KG1 (cell line): Measurements from ENCODE around the gene SDK1.

Source experiments
- DNase-seq: peaks from one replicate; lab custom pipeline; 2025; lab: John Stamatoyannopoulos, UW

SDK1 gene

DNA sequence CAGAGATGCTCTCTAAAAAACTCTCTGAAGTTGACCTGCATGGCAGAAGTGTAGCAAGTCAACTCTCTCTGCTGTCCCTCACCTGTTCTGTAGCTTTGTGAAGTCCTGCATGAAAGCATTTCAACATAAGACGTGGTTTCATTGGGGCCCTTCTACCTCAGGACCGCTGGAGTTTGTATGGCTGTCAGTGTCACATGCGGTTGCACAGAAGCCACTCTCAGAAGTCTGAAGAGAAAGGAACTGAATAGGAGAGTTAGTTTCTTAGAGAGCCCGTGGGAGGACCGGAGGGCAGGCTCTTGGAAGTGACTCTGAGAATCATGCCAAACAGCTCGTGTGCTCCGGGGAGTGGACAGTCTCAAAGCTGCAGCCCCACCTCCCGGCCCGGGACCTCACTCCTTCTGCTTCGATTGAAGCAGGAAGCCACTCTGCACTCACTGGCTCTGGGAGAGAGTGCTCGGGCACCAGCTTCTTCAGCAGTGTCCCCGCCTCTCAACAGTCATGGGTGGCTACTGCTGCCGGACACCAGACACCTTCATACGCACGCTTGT lies 486.7 kb downstream of the SDK1 start:
- DNase-seq = no peak

DNA sequence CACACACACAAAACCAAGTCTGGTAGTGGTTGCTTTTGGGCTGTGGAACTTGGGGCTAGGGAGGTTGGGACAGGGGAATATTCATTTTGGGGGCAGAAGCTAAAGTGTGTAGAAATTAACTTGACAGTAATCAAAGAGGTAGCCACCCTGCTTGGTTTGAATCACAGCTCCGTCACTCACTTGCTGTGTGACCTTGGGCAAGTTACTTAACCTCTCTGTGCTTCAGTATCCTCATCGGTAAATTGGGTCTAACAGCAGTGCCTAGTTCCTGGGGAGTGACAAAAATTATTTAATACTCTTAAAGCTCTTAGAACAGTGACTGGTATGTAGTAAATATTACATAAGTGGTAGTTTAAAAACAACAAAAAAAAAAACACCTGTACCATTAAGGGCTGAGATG lies 489.8 kb downstream of the SDK1 start:
- DNase-seq = no peak

DNA sequence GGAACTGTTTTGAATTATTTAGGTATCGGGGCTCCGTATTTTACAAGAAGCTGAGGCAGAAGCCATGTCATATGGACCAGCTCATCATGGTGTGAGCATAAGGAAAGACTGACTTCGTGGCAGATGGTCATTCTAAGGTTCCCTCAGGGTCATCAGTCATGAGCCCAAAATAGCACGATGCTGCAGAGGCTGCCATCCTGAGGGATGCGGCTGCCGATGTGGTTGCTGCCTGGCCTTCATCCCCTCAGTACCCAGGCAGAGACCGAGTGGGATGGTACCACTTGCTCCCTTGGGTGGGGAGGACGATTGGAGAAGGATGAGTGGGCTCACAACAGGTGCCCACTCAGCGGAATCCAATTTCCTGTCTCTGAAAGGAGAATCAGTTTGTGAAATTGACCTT lies 490.3 kb downstream of the SDK1 start:
- no peak for DNase-seq

DNA sequence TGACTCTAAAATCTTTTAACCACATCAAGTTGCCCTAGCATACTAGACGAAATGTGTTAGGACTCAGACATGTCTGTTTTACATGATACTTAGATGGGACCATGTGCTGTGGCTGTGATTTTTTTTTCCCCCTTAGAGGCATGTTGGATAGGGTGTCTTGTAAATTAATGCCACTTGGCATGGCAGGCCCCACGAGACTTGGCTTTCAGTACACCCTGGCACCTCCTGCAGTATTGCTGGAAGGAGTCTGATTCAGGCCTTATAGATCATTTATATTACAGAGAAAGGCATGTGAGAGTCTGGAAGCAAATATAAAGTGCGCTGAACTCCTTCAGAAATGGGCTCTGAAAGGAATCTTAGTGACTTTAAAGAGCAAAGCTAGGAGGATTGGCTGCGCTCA lies 494.1 kb downstream of the SDK1 start:
- DNase-seq = no peak

DNA sequence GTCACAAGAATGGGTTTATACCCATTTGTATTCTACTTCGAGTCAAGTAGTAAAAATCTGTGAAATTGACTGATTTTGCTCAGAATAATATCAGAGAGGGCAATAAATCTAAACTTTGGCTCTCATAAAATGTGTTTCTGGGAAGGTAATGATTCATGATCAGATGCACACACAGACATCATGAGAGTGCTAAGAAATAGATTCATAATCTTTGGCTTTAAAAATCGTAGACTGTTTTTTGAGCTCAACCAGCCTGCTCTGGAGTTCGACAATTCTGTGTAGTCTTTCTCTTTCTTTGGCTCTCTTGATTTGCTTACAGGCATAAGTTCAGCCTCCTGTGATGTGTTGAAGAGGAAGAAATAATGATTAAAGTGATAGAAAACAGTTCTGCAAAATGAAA lies 494.7 kb downstream of the SDK1 start:
- DNase-seq = no peak

DNA sequence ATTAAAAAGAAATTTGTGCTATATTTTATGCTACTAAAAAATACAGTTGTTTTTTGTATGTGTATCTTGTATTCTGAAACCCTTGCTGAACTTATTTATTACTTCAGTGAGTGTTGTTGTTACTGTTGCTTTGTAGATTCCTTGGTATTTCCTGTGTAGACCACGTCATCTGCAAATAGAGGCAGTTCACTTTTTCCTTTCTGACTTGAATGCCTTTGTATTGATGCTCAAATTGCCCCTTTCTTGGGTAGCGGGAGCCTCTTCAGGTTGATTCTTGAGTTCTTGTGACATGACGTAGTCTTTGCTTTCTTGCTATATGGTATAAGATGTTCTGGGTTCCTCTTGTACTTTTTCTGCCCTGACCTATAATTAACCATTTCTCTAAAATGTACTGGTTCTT lies 504.1 kb downstream of the SDK1 start:
- DNase-seq = no peak

DNA sequence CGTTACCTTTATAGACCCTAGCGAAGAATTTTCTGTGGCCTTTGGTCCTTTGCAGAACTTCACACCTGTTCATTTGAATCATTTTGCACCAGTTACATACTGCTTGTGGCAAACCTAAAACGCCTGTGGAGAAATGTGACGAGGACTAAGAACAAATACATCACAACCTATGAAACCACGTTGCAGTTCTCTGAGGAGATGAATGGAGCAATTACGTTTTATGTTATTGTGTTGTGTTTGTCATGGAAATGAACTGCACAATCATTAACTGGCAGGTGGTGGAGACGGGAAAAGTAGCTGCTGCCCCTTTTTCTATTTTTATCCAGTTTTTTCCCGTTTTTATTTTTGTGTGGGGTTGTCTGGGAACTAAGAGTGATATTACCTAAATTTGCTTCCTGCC lies 505.5 kb downstream of the SDK1 start:
- DNase-seq = no peak

DNA sequence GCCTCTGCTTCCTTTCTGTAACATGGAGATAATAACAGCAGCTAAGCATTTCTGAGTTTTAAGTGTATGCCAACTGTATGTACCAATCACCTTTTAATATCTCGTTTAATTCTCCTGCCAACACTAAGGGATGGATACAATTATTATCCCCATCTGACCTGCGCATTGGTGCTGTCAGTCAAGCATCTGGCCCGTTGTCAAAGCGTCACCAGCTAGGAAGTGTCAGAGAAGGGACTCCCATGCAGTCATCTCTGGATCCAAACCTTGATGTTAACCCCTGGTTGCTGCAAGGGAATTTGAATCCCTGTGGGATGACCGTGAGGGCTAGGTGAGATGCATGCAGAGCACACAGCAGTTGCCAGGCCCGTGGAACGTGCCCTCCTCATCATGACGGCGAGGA lies 506.8 kb downstream of the SDK1 start:
- DNase-seq = no peak

DNA sequence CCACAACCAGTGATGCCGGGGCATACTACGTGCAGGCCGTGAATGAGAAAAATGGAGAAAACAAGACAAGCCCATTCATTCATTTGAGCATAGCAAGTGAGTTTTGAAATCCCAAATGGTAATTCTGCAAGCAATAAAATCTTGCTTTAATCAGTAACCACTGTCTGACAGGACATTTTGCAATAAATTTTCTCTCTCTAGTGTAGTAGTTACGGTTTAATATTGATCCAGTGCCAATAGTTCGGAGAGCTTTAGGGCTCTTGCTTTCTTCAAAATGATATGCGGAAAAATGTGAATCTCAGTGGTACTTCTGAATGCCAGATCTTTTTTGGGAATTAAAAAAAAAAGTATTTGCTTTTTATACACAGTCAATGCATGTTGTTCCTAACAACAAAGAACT lies 520.4 kb downstream of the SDK1 start:
- no peak for DNase-seq

DNA sequence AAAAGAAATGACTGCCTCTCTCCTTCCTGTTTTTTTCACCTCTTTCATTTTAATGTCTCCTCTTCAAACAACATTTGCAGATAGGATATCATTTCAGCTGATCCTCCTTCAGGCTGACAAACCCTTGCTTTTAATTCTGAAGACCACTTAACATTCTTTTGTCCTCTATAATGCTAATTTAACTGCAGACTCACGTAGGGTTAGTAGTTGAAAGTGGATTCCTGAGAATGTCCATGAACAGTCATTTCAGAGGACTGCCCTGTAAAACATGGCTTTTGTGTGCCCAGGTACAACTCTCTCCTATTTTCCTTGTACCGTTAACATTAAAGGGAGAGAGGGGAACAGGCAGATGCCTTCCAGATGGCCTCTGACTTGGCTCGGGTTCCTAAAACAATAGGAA lies 524.4 kb downstream of the SDK1 start:
- DNase-seq = no peak

DNA sequence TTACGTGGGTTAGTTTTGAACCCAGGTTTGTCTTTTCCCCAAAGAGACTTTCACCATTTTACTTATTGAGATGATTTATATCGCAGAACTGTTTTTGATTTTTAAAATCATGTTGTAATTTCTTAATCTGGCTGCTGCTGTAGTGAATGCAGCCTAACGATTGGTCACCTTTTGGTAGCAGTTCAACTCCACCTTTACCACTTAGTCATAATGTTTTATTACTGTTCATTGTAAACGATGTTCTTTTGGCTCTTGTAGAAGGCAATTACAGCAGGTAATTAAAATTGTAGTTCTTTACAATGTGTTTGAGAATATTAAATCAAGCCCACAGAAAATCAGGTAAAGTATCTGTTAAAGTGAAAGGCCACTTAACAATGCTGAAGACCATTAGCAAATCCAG lies 531.1 kb downstream of the SDK1 start:
- no peak for DNase-seq

DNA sequence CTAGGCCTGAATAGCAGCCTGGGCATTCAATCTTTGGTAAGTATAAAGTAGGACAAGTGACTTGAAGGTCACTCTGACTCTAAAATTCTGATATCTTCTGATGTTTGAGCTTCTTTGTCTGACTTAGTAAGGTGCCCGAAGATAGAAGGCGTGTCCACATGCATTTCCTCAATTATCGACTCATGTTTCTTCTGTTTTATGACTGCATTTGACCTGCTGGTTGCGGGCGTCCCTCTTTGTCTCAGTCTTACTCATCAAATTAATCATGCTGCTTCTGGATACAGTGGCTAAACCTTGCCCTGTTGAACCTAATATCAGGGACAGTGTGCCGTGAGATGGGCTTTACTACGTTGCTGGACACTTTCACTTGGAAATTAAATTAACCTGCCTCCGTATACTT lies 534.1 kb downstream of the SDK1 start:
- DNase-seq = no peak

DNA sequence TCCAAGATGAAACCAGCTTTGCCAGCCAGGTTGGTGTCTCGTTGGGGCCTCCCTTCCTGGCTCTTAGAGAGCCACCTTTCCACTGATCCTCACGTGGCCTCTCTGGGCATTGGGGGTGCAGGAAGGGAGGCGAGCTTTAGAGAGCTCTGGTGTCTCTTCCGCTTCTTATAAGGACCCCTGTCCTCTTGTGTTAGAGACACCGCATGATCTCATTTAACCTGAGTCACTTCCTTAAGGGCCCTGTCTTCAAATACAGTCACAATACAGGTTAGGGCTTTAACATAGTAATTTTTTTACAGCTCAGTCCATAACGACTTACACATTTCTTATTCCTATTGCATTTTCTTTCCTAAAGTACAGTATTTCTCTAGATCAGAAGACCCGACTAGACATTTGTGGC lies 535.8 kb downstream of the SDK1 start:
- DNase-seq = no peak

DNA sequence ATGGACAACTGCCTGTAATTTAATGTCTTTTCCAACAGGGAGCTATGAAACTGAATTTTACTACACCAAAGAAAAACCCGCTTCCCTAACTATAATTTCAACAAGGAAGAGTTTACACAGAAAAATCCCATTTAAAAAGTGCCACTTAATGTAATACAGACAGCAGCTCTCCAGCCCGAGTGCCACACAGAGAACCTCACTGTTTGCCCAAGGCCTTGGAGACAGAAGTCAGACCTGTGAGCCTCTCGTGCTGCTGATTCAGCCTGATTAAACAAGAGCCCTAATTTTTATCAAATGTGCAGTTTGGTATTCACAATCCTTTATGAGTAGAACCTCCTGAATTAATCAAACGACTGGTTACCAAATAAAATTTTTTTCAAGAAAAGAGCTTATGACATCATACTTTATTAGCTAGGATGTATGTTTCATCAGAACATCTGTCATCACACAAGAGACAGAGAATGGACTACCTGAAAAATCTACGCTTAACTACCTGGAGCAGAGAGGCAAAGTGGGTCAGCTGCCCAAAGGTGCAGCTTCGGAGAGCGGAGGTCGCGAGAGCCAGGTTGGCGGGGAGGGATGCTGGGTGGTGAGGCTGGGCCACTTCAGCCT lies 543.6 kb downstream of the SDK1 start:
- DNase-seq = no peak

DNA sequence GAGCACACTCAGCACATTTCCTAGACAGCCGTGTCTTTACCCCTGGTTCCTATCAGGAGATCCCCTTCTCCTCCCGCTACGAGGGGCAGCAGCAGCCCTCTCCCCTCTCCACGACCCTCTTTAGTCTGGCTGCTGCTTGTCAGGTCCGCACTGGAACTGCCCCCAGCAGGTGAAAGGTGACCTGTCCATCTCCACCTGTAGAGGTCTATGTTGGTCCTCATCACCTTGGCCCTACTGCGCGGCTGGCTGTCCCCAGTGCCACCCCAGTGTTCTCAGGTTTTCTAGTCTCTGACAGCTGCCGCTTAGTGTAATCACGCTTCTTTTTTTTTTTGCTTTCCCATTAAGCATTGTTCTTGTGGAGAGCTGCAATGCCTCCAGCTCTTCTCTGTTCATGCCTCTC lies 545.7 kb downstream of the SDK1 start:
- DNase-seq = no peak

DNA sequence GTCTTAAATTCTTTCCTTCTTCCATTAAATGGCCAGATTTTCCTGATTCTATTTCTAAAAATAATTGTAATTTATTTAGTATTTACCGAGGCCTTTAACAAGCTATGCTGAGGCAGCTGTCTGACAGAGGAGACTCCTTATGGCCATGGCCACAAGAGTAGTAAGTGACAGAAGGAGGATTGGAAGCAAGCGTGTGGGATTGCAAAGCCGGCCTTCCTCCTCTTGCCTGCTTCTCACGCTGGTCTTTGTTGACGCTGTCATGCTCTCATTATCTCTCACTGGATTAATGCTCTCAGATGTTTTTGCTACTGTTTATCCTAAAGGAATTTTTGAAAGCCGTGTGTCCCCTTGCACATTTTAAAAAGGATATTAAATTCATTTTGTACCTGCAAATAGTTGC lies 546.3 kb downstream of the SDK1 start:
- no peak for DNase-seq

DNA sequence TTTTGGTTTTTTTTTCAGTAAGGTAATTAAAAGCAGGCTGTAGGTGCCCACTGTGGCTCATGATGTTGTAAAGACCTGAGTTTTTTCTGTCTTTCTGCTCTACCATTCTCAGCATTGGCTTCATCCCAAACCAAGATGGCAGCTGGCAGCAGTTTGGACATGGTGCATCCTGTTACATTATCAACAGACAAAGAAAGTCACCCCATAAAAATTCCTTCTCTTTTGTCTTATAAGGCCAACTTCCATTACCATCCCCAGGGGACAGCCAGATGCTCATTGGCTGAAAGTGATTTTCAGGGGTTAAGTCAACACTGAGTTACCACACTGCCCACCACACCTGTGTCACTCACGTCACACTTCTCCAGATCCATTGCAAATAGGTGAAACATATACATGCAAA lies 558.4 kb downstream of the SDK1 start:
- DNase-seq = no peak

DNA sequence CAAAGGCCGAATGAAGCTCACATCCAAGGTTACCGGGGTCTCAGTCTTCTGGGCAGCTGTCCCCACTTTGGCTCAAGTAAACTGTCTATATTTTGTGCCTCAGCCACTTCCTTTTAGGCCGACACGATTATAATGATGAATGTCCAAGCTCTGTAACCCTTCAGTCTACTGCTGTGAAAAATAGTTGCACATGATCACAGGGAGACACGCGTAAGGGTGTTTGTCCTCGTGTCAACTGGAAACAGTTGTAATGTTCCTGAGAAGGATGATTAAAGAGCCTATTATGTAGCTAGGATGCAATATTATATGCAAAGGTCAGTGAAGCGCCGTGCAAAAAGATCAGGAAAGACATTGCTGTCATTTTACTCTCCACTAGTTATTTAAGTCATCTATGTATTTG lies 559.9 kb downstream of the SDK1 start:
- DNase-seq = no peak

DNA sequence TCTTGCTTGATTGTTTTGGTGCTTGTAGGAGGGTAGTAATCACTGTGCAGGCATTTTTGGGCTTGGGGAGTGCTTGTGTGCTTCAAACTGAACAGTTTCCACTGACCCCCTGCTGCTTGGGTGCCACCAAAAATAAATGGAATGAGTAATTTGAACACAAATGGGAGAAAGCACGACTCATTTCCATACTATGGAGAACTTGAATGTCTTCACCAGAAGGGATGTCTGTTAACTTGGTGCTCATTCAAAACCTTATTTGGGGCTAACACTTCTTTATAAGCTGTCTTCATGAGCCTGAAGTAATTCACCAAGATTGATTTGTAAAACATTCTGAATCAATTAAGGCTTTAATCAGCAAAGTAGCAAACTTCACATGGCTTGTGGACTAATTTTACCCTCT lies 560.3 kb downstream of the SDK1 start:
- no peak for DNase-seq

DNA sequence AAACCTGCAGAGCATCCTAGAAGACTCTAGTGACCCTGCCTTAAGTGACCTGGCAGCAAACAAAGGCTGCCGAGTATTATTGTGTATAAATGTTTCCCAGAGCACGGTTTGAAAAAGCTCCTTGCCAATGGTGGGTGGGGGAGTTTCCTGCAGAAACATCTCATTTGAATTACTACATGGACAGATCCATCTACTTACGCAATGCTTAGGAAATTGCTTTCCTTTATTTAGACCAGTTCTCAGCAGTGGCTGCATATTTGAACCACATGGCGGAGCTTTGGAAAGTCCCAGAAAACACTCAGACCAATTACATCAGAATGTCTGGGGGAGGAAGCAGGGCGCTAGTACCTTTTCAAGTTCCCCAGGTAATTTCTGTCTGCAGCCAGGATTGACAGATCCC lies 560.9 kb downstream of the SDK1 start:
- no peak for DNase-seq

DNA sequence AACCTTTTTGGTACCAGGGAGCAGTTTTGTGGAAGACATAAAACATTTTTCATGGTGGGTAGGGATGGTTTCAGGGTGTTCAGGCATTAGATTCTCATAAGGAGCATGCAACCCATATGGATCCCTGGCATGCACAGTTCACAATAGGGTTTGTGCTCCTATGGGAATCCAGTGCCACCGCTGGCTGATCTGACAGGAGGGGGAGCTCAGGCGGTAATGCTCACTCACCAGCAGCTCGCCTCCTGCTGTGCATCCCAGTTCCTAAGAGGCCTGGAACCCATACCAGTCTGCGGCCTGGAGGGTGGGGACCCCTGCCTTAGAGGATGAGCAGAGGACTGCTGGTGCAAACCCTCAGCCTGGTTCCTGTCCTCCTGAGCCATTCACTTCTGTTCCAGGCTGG lies 561.7 kb downstream of the SDK1 start:
- no peak for DNase-seq

DNA sequence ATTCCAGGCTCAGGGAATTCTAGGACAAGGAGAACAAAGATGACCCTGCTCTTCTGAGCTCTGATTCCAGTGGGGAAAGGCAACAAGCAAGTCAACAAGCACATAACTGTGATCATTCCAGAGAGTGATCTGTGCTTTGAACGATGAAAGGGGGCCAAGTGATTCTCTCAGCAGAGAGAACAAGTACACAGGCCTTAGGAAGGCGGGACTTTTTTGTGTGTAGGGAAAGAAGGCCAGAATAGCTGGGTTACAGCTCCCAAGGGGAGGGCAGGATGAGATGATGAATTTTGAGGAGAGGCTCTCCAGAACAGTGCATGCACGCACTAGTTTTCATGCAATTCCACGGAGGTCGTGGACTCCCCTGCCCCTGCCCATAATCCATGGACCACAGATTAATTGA lies 565.2 kb downstream of the SDK1 start:
- no peak for DNase-seq

DNA sequence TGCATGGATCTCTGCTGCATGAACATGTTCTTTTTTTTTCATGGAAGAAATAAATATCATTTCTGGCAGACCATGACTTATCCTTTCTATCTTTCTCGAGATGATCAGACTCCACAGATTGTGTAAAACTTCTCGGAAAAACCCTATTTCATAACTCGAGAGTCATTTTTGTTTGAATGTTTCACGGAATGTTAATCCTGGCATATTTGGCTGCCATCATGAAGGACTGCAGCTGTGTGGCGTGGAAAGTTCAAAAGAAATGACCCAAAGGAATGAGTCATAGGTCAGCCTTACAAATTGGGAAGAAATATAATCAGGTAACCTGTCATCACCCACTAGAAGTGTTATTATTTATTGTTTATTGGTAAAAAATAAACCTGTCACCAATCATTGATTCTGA lies 566.8 kb downstream of the SDK1 start:
- DNase-seq = no peak

DNA sequence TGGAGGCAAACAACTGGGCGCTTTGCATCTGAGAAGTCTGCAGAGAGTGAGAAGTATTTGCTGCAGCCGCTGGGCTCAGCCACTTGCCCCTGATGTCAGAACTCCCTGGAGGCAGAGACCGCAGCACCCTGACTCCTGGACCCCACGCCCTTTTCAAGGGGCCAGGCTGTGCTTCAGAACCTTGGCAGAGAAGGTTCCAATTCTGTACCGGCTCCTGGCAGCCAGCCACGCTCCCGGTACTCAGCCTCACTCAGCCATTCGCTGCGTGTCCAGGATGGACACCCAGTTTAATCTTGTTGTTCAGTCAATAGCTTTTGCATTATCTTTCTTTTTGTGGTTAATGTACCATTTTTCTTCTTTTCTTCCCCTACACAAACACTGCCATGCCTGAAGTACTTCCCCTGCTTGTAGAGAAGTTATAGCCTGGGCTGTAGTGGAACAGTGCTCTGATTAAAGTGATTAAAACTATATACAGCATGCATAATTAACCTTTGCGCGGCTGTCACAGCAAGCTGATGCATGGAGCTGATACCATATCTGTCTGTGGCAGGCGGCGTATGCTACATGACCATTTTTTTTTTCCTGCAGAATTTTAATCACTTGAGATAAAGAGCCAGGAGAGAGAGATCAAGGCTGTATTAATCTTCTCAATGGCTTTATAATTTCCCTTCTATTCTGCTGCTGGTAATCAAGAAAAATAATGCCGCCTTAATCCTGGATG lies 578.5 kb downstream of the SDK1 start:
- no peak for DNase-seq
